Colonic mucosa (tissue), 4 donors: ENCODE data around the gene AGAP1. TPM values are rescaled to one million over a fixed set of nuclear protein-coding genes. Genes with fewer than 3 reads are reported as not detected.

Experiments
- DNase-seq: peaks from one replicate; pipeline ENCODE4 v3.0.0-alpha.2; 2020
- H3K27ac ChIP-seq: fragments of 200-600 bp; one replicate; pipeline ENCODE4 v1.8.0; 2021
- H3K27me3 ChIP-seq: fragments of 200-600 bp; one replicate; pipeline ENCODE4 v1.8.0; 2021
- H3K36me3 ChIP-seq: fragments of 200-600 bp; one replicate; pipeline ENCODE4 v1.8.0; 2021
- H3K4me1 ChIP-seq: fragments of 200-600 bp; one replicate; pipeline ENCODE4 v1.8.0; 2021; ENCODE audit warnings: mild to moderate bottlenecking
- H3K4me3 ChIP-seq: fragments of 200-600 bp; one replicate; pipeline ENCODE4 v1.8.0; 2021
- H3K9ac ChIP-seq, 2 donors: one replicate each; pipeline ENCODE4 v1.7.0; 2013; ENCODE audit warnings: control low read depth in 2 of 2, low read depth in 2 of 2, low read length in 2 of 2
- H3K9me3 ChIP-seq: fragments of 200-600 bp; one replicate; pipeline ENCODE4 v1.8.0; 2021
- intact Hi-C: fragments of 100-400 bp; cut with DNase I; formaldehyde crosslinking; loops from one replicate; pipeline ENCODE4 v1.14.1; 2022
- total RNA-seq, 2 donors: library from RNA; stranded (reverse); fragmentation: NEBNext Ultra II Directional in 1 of 2; extraction: Animal tissue kit (Norgen Biotek cat#: 25700) in 1 of 2; gene quantifications; one replicate each; pipeline ENCODE4 v1.2.1, GENCODE V29; 2021
- TF ChIP-seq, protein P1 (sequence below): fragments of 200-600 bp; IDR thresholded peaks from one replicate; pipeline ENCODE4 v1.8.0; 2022; ENCODE audit warnings: antibody characterized with exemption, mild to moderate bottlenecking
- donor health status: healthy.
- donor health status: DM: no; HTN: no; CAD: no.
- donor health status: DM: no; HTN: no; CAD: no.

Gene AGAP1
- total RNA-seq, 2 donors from 2014 or later, result 62.1 to 62.9 TPM

DNA sequence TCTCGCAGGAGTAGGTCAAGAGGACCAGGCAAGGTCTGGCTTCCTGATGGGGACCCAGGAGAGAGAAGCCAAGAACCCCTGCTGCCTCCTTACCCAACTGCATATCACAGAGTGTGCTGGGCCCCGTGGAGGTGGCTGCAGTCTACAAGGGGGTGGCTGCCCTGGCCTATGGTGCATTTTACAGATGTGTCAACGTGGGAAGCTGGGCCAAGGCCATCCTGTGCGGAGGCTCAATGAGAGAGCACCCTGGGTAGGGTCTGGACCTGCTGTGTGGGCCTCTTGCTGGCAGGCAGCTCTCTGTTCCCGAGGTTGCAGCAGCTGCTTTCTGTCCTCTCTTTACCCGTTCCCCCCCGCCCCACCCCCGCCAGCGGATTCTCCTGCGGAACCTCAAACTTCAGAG is 612.9 kb downstream of the AGAP1 start:
- intact Hi-C loops, result no loop called here
- DNase-seq, result no peak

DNA sequence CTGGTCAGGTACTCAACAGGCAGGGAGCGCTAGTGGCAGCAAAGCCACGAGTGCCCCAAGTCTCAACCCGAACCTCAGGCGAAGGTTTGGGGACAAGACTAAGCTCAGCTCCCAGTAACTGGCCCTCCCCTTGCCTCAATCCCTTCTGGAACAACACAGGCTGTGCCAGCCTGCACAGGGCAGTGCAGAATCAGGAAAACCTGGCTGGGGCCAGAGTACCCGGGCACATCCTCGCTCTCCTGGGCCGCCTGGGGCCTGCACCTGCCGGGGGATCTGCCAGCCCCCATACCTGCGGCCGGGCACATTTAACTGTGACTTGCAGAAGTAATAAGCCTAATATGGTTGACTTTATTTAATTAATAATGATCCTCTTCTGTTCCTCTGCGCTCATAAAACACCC is 613.7 kb downstream of the AGAP1 start:
- TF ChIP-seq, protein P1, sequence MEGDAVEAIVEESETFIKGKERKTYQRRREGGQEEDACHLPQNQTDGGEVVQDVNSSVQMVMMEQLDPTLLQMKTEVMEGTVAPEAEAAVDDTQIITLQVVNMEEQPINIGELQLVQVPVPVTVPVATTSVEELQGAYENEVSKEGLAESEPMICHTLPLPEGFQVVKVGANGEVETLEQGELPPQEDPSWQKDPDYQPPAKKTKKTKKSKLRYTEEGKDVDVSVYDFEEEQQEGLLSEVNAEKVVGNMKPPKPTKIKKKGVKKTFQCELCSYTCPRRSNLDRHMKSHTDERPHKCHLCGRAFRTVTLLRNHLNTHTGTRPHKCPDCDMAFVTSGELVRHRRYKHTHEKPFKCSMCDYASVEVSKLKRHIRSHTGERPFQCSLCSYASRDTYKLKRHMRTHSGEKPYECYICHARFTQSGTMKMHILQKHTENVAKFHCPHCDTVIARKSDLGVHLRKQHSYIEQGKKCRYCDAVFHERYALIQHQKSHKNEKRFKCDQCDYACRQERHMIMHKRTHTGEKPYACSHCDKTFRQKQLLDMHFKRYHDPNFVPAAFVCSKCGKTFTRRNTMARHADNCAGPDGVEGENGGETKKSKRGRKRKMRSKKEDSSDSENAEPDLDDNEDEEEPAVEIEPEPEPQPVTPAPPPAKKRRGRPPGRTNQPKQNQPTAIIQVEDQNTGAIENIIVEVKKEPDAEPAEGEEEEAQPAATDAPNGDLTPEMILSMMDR, result no peak
- Histone ChIP-seq H3K9ac (no peak overlapping the region), H3K27me3 (no peaks in the 10 kb centered on the region), H3K27ac (no peak overlapping the region), H3K9me3 (no peaks in the 10 kb centered on the region), H3K4me1 (no peaks in the 10 kb centered on the region), H3K36me3 (no peaks in the 10 kb centered on the region), H3K4me3 (no peak overlapping the region)
- no peak for DNase-seq
- intact Hi-C loops, result no loop called here

More for the DNA sequence above, 612.9 kb downstream of the AGAP1 start:
- H3K27ac ChIP-seq, result no peak overlapping the region
- H3K4me1 ChIP-seq, result no peaks in the 10 kb centered on the region
- no peaks in the 10 kb centered on the region for H3K27me3 ChIP-seq
- no peaks in the 10 kb centered on the region for H3K9me3 ChIP-seq
- H3K4me3 ChIP-seq, result no peak overlapping the region
- H3K9ac ChIP-seq, result no peak overlapping the region
- no peaks in the 10 kb centered on the region for H3K36me3 ChIP-seq
- TF ChIP-seq, protein P1, result no peak

DNA sequence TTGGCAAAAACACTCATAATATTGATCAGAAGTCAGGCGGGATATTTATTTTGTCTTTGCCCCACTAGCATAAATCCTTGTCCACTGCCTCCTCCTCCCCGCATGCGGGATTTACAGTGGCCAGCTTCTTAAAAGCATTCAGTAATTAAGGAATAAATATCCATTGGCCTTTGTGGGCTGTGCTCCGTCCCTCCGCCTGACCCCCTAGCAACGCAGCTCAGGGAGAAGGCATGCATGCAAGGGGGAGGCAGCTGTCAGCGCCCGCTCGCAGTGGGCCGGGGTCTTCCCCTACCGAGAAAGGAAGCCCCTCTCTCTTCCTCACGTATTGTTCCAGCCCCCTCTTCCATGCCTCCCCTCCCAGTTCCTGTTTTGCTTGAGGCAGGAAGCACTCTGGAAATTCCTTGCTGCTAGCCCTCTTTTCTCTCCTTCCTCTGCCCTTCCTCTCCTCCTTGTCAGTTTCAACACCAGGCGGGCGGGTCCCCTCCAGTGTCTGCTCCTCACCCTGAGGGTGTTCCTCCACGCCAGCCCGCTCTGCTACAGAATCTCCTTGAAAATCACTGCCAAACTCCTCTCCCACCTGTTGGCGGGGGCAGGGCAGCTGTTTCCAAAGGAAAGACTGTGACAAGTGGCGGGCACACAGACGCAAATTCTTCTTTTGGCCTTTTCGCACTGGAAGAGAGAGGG is 614.2 kb downstream of the AGAP1 start:
- H3K27ac ChIP-seq, result no peak overlapping the region
- intact Hi-C loops, result no loop called here
- TF ChIP-seq, protein P1, result no peak
- H3K36me3 ChIP-seq, result no peaks in the 10 kb centered on the region
- no peaks in the 10 kb centered on the region for H3K27me3 ChIP-seq
- no peak overlapping the region for H3K9ac ChIP-seq
- DNase-seq, result no peak
- H3K9me3 ChIP-seq, result no peaks in the 10 kb centered on the region
- H3K4me3 ChIP-seq, result no peak overlapping the region
- no peaks in the 10 kb centered on the region for H3K4me1 ChIP-seq

- H3K9me3 ChIP-seq, result no peaks in the 10 kb centered on the region
- TF ChIP-seq, protein P1, result no peak
- intact Hi-C loops, result no loop called here
- H3K9ac ChIP-seq, result no peak overlapping the region
- H3K27ac ChIP-seq, result no peak overlapping the region
- no peak overlapping the region for H3K4me3 ChIP-seq
- H3K36me3 ChIP-seq, result no peaks in the 10 kb centered on the region
- H3K4me1 ChIP-seq, result no peaks in the 10 kb centered on the region
- H3K27me3 ChIP-seq, result no peaks in the 10 kb centered on the region
- DNase-seq, result no peak
These were observed 615.2 kb downstream of the AGAP1 start for GRCh38 chr2:236109061-236109460.

DNA sequence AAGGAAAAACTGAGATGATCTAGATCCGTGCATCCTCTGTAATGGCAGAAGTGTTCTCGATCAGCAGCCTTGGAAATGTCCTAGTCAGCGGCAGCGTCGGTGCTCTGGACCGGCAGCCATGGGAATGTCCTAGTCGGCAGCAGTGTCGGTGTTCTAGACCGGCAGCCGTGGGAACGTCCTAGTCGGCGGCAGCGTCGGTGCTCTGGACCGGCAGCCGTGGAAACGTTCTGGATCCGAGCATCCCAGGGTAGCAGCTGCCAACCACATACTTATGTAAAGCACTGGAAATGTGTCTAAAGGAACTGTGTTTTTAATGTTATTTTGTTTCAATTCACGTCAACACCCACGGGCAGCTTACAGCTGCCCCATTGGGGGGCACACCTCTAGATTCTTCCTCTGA is 615.6 kb downstream of the AGAP1 start:
- TF ChIP-seq, protein P1, result no peak
- Histone ChIP-seq H3K9me3 (no peaks in the 10 kb centered on the region), H3K36me3 (no peaks in the 10 kb centered on the region), H3K4me3 (no peak overlapping the region), H3K9ac (no peak overlapping the region), H3K27me3 (no peaks in the 10 kb centered on the region), H3K4me1 (no peaks in the 10 kb centered on the region), H3K27ac (no peak overlapping the region)
- no peak for DNase-seq
- intact Hi-C loops, result no loop called here
